Neural cell (in vitro differentiated cells): ENCODE data around the gene CCDC74B.
"Not testable (repeated sequence)": the region's sequence is repeated elsewhere in the genome, so short reads cannot be mapped to it uniquely, and the experiment has no call there.

Experiments used
- CTCF ChIP-seq: fragments of 450-650 bp; IDR thresholded peaks from 2 replicates; pipeline ENCODE4 v1.5.1; 2014; ENCODE audit warnings: antibody characterized with exemption, mild to moderate bottlenecking, moderate library complexity; ENCODE audit not compliant: poor library complexity, severe bottlenecking
- EP300 ChIP-seq: fragments of 450-650 bp; conservative IDR thresholded peaks from 2 replicates; pipeline ENCODE4 v1.6.1; 2014; ENCODE audit warnings: antibody characterized with exemption, mild to moderate bottlenecking, moderate library complexity; ENCODE audit not compliant: poor library complexity, severe bottlenecking

- TF ChIP-seq CTCF, EP300: not testable (repeated sequence)
Observed at GRCh38 chr2:130136546-130136945, 8.4 kb downstream of the CCDC74B start.
